ENCODE data around the gene GPRIN1.

Gene GPRIN1

GRCh38 chr5:176642675-176643490, 32.9 kb upstream of the GPRIN1 start:
- DNase-seq, result no peak

- DNase-seq, result no peak
Measured at GRCh38 chr5:176640616-176641015, 30.7 kb upstream of the GPRIN1 start.

DNA sequence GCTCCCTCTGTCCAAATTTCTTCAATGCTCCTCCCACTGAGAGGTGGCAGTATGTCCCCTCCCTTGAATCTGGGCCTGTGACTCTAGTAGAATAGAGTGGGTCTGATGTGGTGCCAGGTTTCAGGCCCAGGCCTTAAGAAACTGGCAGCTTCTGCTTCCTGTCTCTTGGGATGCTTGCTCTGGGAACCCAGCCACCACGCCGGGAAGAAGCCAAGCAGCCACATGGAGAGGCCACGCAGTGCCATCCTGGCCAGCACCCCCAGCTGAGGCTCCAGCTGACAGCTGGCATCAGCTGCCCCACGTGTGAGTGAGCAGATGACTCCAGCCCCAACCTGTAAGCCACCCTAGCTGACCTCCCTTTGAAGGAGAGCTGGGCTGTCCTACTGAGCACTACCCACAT, 30.0 kb upstream of the GPRIN1 start:
- no peak for DNase-seq

GRCh38 chr5:176639208-176639607, 29.3 kb upstream of the GPRIN1 start:
- DNase-seq, result no peak

DNA sequence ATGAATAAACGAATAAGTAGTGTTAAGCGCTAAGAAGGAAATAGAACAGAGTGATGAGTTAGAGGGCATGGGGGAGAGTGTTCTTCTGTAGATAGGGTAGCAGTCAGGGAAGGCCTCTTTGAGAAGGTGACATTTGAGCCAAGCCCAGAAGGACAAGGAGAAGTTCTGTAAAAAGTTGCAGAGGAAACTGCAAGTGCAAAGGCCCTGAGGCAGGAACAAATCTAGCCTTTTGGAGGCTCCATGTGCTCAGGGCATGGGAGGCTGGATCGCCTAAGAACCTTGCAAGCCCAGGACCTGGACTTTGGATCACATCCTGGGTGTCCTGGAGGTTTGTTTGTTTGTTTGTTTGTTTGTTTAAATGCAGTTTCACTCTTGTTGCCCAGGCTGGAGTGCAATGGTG, 28.5 kb upstream of the GPRIN1 start:
- no peak for DNase-seq

DNA sequence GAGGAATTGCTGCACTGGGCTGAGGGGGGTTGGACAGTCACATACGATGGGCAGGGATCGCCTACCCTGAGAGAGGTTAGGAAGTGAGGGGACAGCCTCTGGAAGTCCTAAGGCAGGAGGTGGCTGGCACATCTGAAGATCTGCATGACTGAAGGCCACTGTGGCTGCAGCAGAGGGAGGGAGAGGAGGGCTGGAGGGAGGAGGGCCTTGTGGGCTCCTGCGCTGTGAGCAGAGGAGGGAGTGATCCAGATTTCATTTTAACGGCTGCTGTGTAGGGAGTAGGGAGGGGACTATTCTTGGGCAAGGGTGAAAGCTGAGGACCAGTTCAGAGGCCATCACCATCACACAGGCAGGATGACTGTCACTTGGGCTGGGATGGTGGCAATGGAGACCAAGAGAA, 27.6 kb upstream of the GPRIN1 start:
- DNase-seq, result no peak

DNA sequence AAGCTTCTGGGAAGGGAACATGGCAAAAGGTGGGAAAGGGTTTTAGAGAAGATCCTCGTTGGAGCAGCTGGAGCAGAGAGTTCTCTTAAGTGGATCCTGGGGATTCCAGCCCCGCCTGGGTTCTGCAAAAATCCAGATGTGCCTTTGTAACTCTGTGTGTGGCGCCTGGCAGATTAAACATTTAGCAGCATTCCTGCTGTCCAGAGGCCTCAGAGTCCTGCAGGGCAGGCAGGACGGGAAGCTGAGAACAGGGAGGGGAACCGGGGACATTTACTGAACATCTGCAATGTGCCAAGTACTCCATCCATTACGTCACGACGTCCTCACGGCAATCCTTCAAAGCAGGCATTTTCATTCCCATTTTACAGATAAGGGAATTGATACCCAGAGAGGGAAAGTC, 26.5 kb upstream of the GPRIN1 start:
- no peak for DNase-seq

DNA sequence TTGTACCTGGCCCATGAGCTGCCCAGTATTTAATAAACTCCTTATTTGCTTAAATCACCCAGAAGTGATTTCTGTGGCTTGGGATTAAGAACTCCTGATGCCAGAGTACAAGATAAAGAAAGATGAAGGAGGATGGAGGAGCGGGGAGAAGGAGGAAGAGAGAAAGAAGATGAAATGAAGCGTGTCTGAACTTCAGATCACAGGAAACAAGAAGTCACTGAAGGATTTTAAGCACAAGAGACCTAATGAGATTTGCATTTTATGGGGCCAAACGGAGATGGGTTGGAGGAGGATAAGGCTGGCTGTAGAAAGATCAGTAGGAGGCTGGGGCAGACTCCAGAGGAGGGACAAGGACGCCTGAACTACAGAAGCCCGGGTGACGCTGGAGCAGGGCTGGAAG, 23.6 kb upstream of the GPRIN1 start:
- no peak for DNase-seq

DNA sequence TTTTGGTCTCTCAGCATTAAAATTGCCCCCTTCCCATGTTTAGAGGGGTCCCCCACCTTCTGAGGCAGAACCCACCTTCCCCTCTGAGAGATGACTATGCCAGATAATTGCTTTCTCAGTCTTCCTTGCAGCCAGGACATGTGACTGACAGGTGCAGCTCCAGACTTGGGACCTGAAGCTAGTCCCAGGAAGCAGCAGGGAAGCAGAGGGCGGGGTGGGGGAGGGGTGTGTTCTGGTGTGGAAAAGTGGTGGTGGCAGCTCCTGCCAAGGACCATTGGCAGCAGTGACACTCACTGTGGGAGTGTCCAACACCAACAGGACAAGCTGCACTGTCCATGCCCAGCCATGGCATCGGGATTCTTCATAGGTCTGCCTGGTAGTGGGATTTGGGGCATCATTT, 22.8 kb upstream of the GPRIN1 start:
- DNase-seq, result no peak

- DNase-seq, result no peak
Measured at GRCh38 chr5:176631383-176632200, 21.6 kb upstream of the GPRIN1 start.

- DNase-seq, result no peak
Measured at GRCh38 chr5:176630681-176631222, 20.8 kb upstream of the GPRIN1 start.

DNA sequence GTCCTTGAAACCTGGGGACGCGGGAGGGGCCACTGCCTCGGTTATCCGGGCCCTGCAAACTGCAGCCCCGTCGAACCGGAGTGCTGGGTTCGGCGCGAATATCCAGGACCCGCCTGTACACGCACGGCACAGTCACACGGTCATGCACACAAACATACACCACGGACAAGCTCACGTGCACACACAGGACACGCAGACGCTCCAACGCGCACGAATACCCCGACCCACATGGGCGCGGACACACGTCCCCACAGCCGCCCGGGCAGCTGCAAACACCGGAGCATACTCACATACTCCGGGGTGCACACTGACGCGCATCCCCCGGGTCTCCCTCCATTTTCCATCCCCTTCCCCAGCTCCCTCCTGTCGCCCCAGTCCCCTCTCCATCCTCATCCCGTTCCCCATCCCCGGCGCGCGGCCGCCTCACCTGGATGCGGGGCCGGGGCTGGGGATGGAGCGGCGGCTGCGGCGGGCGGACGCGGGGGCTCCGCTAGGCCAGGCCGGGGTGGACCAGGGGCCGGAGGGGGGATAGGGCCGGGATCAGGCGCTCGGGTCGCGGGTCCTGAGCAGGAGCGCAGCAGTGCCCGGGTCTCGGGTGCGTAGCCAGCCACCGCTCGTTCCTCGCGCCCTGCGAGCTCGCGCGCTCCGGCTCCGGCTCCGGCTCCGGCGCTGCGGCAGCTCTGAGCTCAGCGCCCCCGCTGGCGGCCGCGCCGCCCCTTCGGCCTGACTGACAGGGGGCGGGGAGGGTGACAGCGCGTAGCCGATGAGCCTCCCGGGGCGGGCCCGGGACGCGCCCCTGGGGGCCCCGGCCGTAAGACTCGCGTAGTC, 20.1 kb upstream of the GPRIN1 start, which contains the start of the genes EIF4E1B and SNCB:
Gene EIF4E1B, plus strand, starts transcription at position 823 of the 828 bp plus-strand sequence. CDS start 12,113 bp downstream, outside the sequence.
Gene SNCB, minus strand, starts transcription at position 682 of the 828 bp plus-strand sequence. CDS start 880 bp downstream, outside the sequence.
- peak; percentile 14 for DNase-seq

GRCh38 chr5:176629317-176629852, 19.4 kb upstream of the GPRIN1 start:
- no peak for DNase-seq

GRCh38 chr5:176628406-176629228, 18.7 kb upstream of the GPRIN1 start:
- DNase-seq, result no peak

DNA sequence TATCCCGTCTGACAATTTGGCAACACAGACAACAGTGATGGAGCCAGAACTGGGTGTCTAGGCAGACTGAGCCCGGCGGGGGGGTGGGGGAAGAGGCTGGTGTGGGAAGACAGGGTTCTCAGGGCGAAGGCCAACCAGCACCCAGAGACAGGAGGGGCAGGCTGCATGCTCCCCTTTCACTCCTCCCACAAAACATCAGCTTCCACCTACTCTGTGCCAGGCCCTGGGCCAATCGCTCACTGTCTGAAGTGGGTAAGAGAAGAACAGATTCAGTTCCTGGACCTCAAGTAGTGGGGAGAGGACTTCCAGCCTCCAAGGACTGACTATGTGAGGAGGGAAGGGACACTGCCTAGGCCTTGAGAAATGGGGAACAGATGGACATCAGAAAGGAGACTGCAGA, 17.6 kb upstream of the GPRIN1 start:
- no peak for DNase-seq

DNA sequence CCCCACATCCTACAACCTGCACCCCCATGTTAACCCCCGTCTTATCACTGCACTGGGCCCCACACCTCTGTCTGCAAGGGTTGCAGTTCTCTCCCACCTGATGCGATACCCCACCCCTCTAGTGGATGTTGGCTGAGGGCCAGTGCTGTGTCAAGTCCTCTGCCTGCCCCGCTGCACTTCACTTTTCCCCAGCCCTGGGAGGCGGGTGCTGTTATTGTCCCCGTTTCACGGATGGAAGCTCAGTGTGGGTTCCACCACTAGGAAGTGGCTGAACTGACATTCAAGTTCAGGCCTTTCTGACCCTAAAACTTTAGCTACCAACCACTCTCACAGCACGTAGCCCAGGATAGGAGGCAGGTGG, 16.9 kb upstream of the GPRIN1 start:
- no peak for DNase-seq

DNA sequence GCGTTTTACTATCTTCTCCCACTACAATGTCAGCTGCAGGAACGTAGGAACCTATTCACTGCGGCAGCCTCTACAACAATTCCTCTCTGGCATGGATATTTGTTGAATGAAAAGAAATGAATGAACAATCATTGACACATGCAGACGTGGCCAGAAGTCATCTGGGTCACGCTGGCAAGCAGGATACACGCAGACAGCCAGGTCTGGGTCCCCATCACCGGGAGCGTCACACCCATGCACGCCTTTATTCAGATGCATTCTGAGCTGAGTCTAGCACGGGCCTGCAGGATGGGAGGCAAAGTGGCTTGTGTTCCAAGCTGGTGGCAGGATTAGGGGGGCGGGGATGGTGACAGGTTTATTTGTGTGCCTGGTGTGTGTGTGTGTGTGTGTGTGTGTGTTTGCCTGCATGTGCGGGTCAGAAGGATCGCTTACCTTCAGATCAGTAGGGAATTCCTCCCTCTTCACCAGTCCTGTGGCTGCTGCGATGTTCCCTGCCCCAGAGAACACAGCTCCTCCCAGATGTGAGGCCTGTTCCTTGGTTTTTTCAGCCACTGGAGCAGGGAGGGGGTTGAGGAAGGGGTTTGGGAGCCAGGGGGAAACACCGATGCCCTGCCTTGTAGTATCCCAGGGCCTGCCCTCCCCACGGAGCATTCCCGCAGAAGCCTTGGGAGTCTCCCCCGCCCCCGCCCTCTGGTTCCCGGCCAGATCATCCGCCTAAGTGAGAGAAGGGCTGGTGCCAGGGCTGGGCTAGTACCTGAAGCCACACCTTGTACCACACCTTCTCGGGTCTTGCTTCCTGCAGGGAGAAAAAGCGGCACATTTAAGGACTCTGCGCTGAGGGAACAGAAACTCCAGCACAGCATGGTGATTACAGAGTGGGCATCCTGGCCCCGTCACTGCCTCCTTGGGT, 16.3 kb upstream of the GPRIN1 start:
- DNase-seq, result no peak

- DNase-seq, result no peak
Measured at GRCh38 chr5:176625512-176625911, 15.6 kb upstream of the GPRIN1 start.

- DNase-seq, result no peak
Measured at GRCh38 chr5:176624938-176625337, 15.0 kb upstream of the GPRIN1 start.

DNA sequence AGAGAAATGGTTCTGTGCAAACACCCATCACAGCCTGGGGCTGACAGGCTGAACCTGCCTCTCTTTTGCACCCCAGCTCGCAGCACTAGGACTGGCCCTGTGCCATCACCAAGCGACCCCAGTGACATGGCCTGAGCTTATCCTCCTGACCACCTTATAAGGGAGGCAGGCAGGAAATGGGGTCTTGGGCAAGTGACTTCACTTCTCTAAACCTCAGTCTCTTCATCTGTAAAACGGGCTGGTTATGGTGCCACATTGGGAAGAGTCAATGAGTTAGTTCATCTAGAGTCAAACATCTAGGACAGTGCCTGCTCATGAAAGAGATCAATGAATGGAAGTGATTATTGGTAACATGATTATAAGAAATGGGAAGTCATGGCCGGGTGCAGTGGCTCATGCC, 14.2 kb upstream of the GPRIN1 start:
- DNase-seq, result no peak
